Heart left ventricle (tissue), 16 donors: ENCODE results near the gene FSHB. TPM values are rescaled to one million over a fixed set of nuclear protein-coding genes. Genes with fewer than 3 reads are reported as not detected.
"Not testable (repeated sequence)": the region's sequence is repeated elsewhere in the genome, so short reads cannot be mapped to it uniquely, and the experiment has no call there.

ENCODE experiments used
- ATAC-seq, 4 donors: fragments of 200-7000 bp; cut with Tn5 transposase; one replicate each; pipeline ENCODE4 v1.9.1; 2020 to 2022; ENCODE audit warnings: moderate library complexity in 4 of 4, mild to moderate bottlenecking in 3 of 4, moderate number of reproducible peaks in 1 of 4
- DNase-seq, 5 donors: peaks; one replicate each; pipeline ENCODE4 v3.0.0-alpha.2; 2020
- H3K27ac ChIP-seq, 12 donors: fragments of 200-600 bp; sonication (generic) in 4 of 12; one replicate each; pipeline versions ENCODE4 v1.5.0 to v1.8.0; 2016 to 2022; ENCODE audit warnings: mild to moderate bottlenecking in 2 of 12
- H3K27me3 ChIP-seq, 9 donors: fragments of 200-600 bp; sonication (generic) in 2 of 9; one replicate each; pipeline versions ENCODE4 v1.5.1 to v1.8.0; 2016 to 2022; ENCODE audit warnings: mild to moderate bottlenecking in 3 of 9
- H3K36me3 ChIP-seq, 9 donors: fragments of 200-600 bp; sonication (generic) in 2 of 9; one replicate each; pipeline versions ENCODE4 v1.5.0 to v1.8.0; 2018 to 2022; ENCODE audit warnings: mild to moderate bottlenecking in 2 of 9
- H3K4me1 ChIP-seq, 12 donors: fragments of 200-600 bp; sonication (generic) in 4 of 12; one replicate each; pipeline versions ENCODE4 v1.5.0 to v1.8.0; 2016 to 2022; ENCODE audit warnings: mild to moderate bottlenecking in 3 of 12
- H3K4me3 ChIP-seq, 12 donors: fragments of 200-600 bp; sonication (generic) in 4 of 12; one replicate each; pipeline versions ENCODE4 v1.5.0 to v1.8.0; 2017 to 2022; ENCODE audit warnings: mild to moderate bottlenecking in 9 of 12, moderate library complexity in 4 of 12
- H3K9me3 ChIP-seq, 12 donors: fragments of 200-600 bp; sonication (generic) in 4 of 12; one replicate each; pipeline versions ENCODE4 v1.5.0 to v1.8.0; 2016 to 2022; ENCODE audit warnings: mild to moderate bottlenecking in 1 of 12
- POLR2A ChIP-seq, 2 donors: fragments of 450-650 bp; IDR thresholded peaks; one replicate each; pipeline ENCODE4 v1.6.1; 2017; ENCODE audit warnings: antibody characterized with exemption in 2 of 2, mild to moderate bottlenecking in 2 of 2, moderate library complexity in 2 of 2
- WGBS, 4 donors: extraction: QIAGEN DNeasy Blood & Tissue Kit in 2 of 4; methylation state at CpG; one replicate each; pipeline versions ENCODE4 v1.1.5 to v1.1.7; 2013 to 2018; 5-methylcytosine and 5-hydroxymethylcytosine counted together
- intact Hi-C, 10 donors: fragments of 100-400 bp; cut with DNase I; formaldehyde crosslinking; loops; one replicate each; pipeline versions ENCODE4 v1.11.1 to v1.14.2; 2022
- polyA plus RNA-seq, 2 donors: library from polyadenylated mRNA; stranded (reverse); fragments of 200-250 nt; gene quantifications; one replicate each; pipeline ENCODE4 v1.2.3, GENCODE V29; 2013
- total RNA-seq, 9 donors: library from RNA; depleted of rRNA in 2 of 9; stranded (reverse); fragments of >200 nt in 2 of 9; fragmentation: NEBNext Ultra II Directional in 3 of 9; extraction: Animal tissue kit (Norgen Biotek cat#: 25700) in 3 of 9; gene quantifications; one replicate each; pipeline versions ENCODE4 v1.1.0 to v1.2.4, GENCODE V29; 2016 to 2023
- TF ChIP-seq, protein P1 (sequence below), 12 donors: fragments of 200-600 bp; sonication (generic) in 4 of 12; IDR thresholded peaks; one replicate each; pipeline versions ENCODE4 v1.5.0 to v1.8.0; 2018 to 2022; ENCODE audit warnings: antibody characterized with exemption in 12 of 12, mild to moderate bottlenecking in 5 of 12
- donor health status: ischemic (EF 13 %, LVEDD 7.1; RV severe dilation, severe dysfunction).
- donor health status: healthy with polysubstance abuse.
- donor health status: DM: no; HTN: yes; CAD: no.
- donor health status: DM: no; HTN: no; CAD: no.
- donor health status: ischemic (EF 25% LVEDD 6.9; RV normal size, moderate dysfunction).
- donor health status: ischemic (EF 25% LVEDD 5.7; RV mildly dilated, moderate dysfunction).
- donor health status: healthy.
- donor health status: DM: yes; HTN: yes; CAD: no.
- donor health status: ischemic (EF 35%, LVEDD 5.7; RV mildly dilated, moderate dysfunction).
- donor health status: nonischemic (EF 11% LVEDD 7.7; RV severe dilation, severe dysfunction).
- donor health status: DM: yes; HTN: yes; CAD: no.
- donor health status: PGD.
- donor health status: ischemic (EF 29% LVEDD 5.4; RV normal size, mild dysfunction).
- donor health status: nonischemic (EF 23%, LVEDD 6.1; RV moderate dilation, normal function).

FSHB gene
- total and polyA plus RNA-seq, 11 donors = not detected

DNA sequence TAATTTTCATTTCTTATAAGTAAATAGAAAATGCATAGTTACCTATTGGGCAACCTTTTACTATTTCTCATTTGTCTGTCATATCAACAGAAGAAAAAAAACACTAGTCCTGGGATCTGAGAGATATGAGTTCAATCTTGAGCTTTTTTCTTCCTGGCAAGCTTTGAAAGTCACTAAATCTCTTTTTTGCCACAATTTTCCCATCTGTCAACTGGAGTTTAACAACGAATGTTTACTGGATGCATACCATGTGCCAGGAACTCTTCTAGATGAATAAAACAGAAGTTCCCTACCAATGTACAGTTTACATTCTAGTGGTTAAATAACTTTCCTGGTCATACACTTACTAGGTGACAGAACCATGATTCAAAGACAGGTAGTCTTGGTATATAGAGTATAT is 31.0 kb downstream of the FSHB start:
- DNase-seq = no peak
- Histone ChIP-seq H3K4me3 (no peak overlapping the region), H3K36me3 (no peaks in the 10 kb centered on the region), H3K4me1 (no peaks in the 10 kb centered on the region), H3K9me3 (peaks cover 0 to 2% (median 0%) of the 10 kb centered on the region in 12 donors), H3K27me3 (no peaks in the 10 kb centered on the region), H3K27ac (no peak overlapping the region)
- 51 to 59% (median 53%) methylated on average over 1 of the region's 1 CpG for WGBS, 4 donors
- ATAC-seq = no peak
- TF ChIP-seq, protein P1, sequence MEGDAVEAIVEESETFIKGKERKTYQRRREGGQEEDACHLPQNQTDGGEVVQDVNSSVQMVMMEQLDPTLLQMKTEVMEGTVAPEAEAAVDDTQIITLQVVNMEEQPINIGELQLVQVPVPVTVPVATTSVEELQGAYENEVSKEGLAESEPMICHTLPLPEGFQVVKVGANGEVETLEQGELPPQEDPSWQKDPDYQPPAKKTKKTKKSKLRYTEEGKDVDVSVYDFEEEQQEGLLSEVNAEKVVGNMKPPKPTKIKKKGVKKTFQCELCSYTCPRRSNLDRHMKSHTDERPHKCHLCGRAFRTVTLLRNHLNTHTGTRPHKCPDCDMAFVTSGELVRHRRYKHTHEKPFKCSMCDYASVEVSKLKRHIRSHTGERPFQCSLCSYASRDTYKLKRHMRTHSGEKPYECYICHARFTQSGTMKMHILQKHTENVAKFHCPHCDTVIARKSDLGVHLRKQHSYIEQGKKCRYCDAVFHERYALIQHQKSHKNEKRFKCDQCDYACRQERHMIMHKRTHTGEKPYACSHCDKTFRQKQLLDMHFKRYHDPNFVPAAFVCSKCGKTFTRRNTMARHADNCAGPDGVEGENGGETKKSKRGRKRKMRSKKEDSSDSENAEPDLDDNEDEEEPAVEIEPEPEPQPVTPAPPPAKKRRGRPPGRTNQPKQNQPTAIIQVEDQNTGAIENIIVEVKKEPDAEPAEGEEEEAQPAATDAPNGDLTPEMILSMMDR (IDR thresholded peaks at IDR 0.05) = no peak
- no peak for TF ChIP-seq POLR2A (IDR thresholded peaks at IDR 0.05)
- intact Hi-C loops = no loop called here

GRCh38 chr11:30268638-30269037 is 37.8 kb downstream of the FSHB start:
- H3K4me3 ChIP-seq, H3K36me3 ChIP-seq, intact Hi-C loops, ATAC-seq, H3K4me1 ChIP-seq, H3K27me3 ChIP-seq, H3K9me3 ChIP-seq, H3K27ac ChIP-seq, DNase-seq: not testable (repeated sequence)
- WGBS, 4 donors = 90 to 94% (median 91%) methylated on average over 9 of the region's 9 CpGs

DNA sequence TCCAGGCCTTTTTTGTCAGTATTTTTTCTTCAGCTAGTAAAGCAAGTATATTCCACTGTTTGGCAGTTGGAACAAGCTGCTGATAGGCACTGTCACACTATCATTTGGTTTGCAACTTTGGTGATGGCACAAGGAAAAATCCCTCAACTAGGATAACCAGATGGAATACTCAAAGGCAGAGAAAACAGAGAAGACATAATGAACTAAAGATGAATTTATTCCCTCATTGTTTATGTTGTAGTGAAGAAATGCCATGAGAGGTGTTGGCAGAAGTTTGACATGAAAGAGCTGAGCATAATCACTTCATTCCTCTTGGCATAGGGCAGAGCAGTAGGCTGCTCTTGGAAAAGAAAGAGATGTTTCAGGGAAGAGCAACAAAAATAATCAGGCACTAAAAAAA is 39.9 kb downstream of the FSHB start:
- H3K4me1 ChIP-seq = no peaks in the 10 kb centered on the region
- no peaks in the 10 kb centered on the region for H3K36me3 ChIP-seq
- H3K27ac ChIP-seq = no peak overlapping the region
- no peak overlapping the region for H3K4me3 ChIP-seq
- TF ChIP-seq POLR2A (IDR thresholded peaks at IDR 0.05) = no peak
- TF ChIP-seq, protein P1 (IDR thresholded peaks at IDR 0.05) = no peak
- no peaks in the 10 kb centered on the region for H3K9me3 ChIP-seq
- ATAC-seq = no peak
- DNase-seq = no peak
- intact Hi-C loops = no loop called here
- H3K27me3 ChIP-seq = peaks cover 0 to 8% (median 0%) of the 10 kb centered on the region in 9 donors

- H3K4me1 ChIP-seq = no peaks in the 10 kb centered on the region
- H3K27ac ChIP-seq = no peak overlapping the region
- intact Hi-C loops = no loop called here
- H3K27me3 ChIP-seq = no peaks in the 10 kb centered on the region
- DNase-seq = no peak
- ATAC-seq = no peak
- no peak overlapping the region for H3K4me3 ChIP-seq
- H3K9me3 ChIP-seq = no peaks in the 10 kb centered on the region
- TF ChIP-seq, protein P1 (IDR thresholded peaks at IDR 0.05) = no peak
- TF ChIP-seq POLR2A (IDR thresholded peaks at IDR 0.05) = no peak
- H3K36me3 ChIP-seq = no peaks in the 10 kb centered on the region
Observed at GRCh38 chr11:30277176-30277575, 46.4 kb downstream of the FSHB start.

- 69 to 83% (median 79%) methylated on average over 2 of the region's 2 CpGs for WGBS, 4 donors
- intact Hi-C loops = loop anchor here in 1 of 10 donors (1.0 kb wide), 1 partner anchor 21 kb away; no protein-coding TSS in a partner anchor
- no peak for DNase-seq
- H3K4me3 ChIP-seq = no peak overlapping the region
- no peak overlapping the region for H3K27ac ChIP-seq
- H3K36me3 ChIP-seq = no peaks in the 10 kb centered on the region
- no peaks in the 10 kb centered on the region for H3K27me3 ChIP-seq
- ATAC-seq = no peak
- H3K9me3 ChIP-seq = no peaks in the 10 kb centered on the region
- no peak for TF ChIP-seq POLR2A (IDR thresholded peaks at IDR 0.05)
- TF ChIP-seq, protein P1 (IDR thresholded peaks at IDR 0.05) = no peak
- no peaks in the 10 kb centered on the region for H3K4me1 ChIP-seq
Observed at GRCh38 chr11:30279796-30280195, 49.0 kb downstream of the FSHB start.
